PFSK-1 (cell line): Measurements from ENCODE around the gene AKAP7.

ENCODE experiments used
- POLR2AphosphoS5 ChIP-seq: IDR thresholded peaks from 2 replicates; pipeline ENCODE4 v1.6.1; 2012; ENCODE audit warnings: low read depth, mild to moderate bottlenecking, control low read depth, low read length, moderate library complexity
- SIN3A ChIP-seq: IDR thresholded peaks from 2 replicates; pipeline ENCODE4 v1.6.1; 2012; ENCODE audit warnings: mild to moderate bottlenecking, low read length, moderate library complexity, borderline replicate concordance; ENCODE audit not compliant: insufficient read depth
- TAF1 ChIP-seq: IDR thresholded peaks from 2 replicates; pipeline ENCODE4 v1.6.1; 2012; ENCODE audit warnings: low read length, control low read depth, borderline replicate concordance; ENCODE audit not compliant: insufficient read depth
- TF ChIP-seq, protein P1 (sequence below), 2 experiments: IDR thresholded peaks; 2 replicates each; pipeline versions ENCODE4 v1.6.1 to v1.8.0; 2011 to 2012; ENCODE audit warnings: low read depth in 2 of 2, low read length in 2 of 2, control low read depth in 1 of 2, inconsistent platforms in 1 of 2, mild to moderate bottlenecking in 1 of 2, moderate library complexity in 1 of 2; ENCODE audit not compliant: insufficient read depth in 1 of 2

GRCh38 chr6:131172222-131172621, 37.0 kb downstream of the AKAP7 start:
- no peak for TF ChIP-seq POLR2AphosphoS5
- TF ChIP-seq, protein P1, sequence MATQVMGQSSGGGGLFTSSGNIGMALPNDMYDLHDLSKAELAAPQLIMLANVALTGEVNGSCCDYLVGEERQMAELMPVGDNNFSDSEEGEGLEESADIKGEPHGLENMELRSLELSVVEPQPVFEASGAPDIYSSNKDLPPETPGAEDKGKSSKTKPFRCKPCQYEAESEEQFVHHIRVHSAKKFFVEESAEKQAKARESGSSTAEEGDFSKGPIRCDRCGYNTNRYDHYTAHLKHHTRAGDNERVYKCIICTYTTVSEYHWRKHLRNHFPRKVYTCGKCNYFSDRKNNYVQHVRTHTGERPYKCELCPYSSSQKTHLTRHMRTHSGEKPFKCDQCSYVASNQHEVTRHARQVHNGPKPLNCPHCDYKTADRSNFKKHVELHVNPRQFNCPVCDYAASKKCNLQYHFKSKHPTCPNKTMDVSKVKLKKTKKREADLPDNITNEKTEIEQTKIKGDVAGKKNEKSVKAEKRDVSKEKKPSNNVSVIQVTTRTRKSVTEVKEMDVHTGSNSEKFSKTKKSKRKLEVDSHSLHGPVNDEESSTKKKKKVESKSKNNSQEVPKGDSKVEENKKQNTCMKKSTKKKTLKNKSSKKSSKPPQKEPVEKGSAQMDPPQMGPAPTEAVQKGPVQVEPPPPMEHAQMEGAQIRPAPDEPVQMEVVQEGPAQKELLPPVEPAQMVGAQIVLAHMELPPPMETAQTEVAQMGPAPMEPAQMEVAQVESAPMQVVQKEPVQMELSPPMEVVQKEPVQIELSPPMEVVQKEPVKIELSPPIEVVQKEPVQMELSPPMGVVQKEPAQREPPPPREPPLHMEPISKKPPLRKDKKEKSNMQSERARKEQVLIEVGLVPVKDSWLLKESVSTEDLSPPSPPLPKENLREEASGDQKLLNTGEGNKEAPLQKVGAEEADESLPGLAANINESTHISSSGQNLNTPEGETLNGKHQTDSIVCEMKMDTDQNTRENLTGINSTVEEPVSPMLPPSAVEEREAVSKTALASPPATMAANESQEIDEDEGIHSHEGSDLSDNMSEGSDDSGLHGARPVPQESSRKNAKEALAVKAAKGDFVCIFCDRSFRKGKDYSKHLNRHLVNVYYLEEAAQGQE (IDR thresholded peaks at IDR 0.05; ENCODE audit: insufficient read depth in 1 of 2, low read depth in 2 of 2, low read length in 2 of 2): no peak
- TF ChIP-seq TAF1: no peak
- no peak for TF ChIP-seq SIN3A
